ENCODE results near the gene ACVR1B.

ACVR1B gene

DNA sequence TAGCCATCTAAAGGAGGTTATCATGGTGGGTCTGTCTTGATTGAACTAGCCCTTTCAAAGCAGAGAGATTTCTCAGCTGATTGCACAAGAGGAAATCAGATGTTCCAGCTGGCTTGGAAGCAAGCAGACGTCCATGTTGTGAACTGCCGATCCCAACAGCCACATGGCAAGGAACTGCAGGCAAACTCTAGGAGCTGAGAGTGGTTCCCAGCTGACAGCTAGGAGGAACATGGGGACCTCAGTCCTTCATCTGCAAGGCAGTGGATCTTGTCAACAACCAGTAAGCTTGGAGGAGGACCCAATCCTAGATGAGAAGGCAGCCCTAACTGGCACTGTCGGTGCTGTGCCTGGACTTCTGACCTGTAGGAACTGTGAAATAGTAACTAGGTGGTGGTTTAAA is 7.7 kb downstream of the ACVR1B start:
- no peak overlapping the region for H3K27ac ChIP-seq (ENCODE audit: low read depth, low read length)
- no peak overlapping the region for H3K9ac ChIP-seq (ENCODE audit: low read length)

GRCh38 chr12:51959921-51960320 is 8.4 kb downstream of the ACVR1B start:
- H3K4me1 ChIP-seq (ENCODE audit: control insufficient read depth, insufficient read depth, low read length): 0 out of 2 replicates have a peak, but pooled peaks cover 3% of the 10 kb centered on the region
- H3K36me3 ChIP-seq (ENCODE audit: control insufficient read depth, insufficient read depth, low read length): 0 out of 2 replicates have a peak, but pooled peaks cover 2% of the 10 kb centered on the region
- H3K27me3 ChIP-seq (ENCODE audit: control insufficient read depth, insufficient read depth, low read length): no peaks in the 10 kb centered on the region
- H3K9ac ChIP-seq (ENCODE audit: low read length): no peak overlapping the region
- no peak overlapping the region for H3K4me3 ChIP-seq (ENCODE audit: low read depth, low read length)
- no peak overlapping the region for H3K27ac ChIP-seq (ENCODE audit: low read depth, low read length)
- no peaks in the 10 kb centered on the region for H3K9me3 ChIP-seq (ENCODE audit: control insufficient read depth, insufficient read depth, low read depth, low read length)

More for the DNA sequence above, 7.7 kb downstream of the ACVR1B start:
- Histone ChIP-seq H3K4me3 (ENCODE audit: low read depth, low read length) (no peak overlapping the region), H3K9me3 (ENCODE audit: control insufficient read depth, insufficient read depth, low read depth, low read length) (no peaks in the 10 kb centered on the region), H3K27me3 (ENCODE audit: control insufficient read depth, insufficient read depth, low read length) (no peaks in the 10 kb centered on the region), H3K36me3 (ENCODE audit: control insufficient read depth, insufficient read depth, low read length) (0 out of 2 replicates have a peak, but pooled peaks cover 2% of the 10 kb centered on the region), H3K4me1 (ENCODE audit: control insufficient read depth, insufficient read depth, low read length) (peaks cover 4% of the 10 kb centered on the region; the same call in 1 of the 2 replicates)

GRCh38 chr12:51960488-51960887 is 9.0 kb downstream of the ACVR1B start:
- no peak overlapping the region for H3K4me3 ChIP-seq (ENCODE audit: low read depth, low read length)
- H3K36me3 ChIP-seq (ENCODE audit: control insufficient read depth, insufficient read depth, low read length): 0 out of 2 replicates have a peak, but pooled peaks cover 2% of the 10 kb centered on the region
- H3K9me3 ChIP-seq (ENCODE audit: control insufficient read depth, insufficient read depth, low read depth, low read length): no peaks in the 10 kb centered on the region
- 0 out of 2 replicates have a peak, but pooled peaks cover 3% of the 10 kb centered on the region for H3K4me1 ChIP-seq (ENCODE audit: control insufficient read depth, insufficient read depth, low read length)
- H3K27me3 ChIP-seq (ENCODE audit: control insufficient read depth, insufficient read depth, low read length): no peaks in the 10 kb centered on the region
- H3K9ac ChIP-seq (ENCODE audit: low read length): no peak overlapping the region
- H3K27ac ChIP-seq (ENCODE audit: low read depth, low read length): no peak overlapping the region

DNA sequence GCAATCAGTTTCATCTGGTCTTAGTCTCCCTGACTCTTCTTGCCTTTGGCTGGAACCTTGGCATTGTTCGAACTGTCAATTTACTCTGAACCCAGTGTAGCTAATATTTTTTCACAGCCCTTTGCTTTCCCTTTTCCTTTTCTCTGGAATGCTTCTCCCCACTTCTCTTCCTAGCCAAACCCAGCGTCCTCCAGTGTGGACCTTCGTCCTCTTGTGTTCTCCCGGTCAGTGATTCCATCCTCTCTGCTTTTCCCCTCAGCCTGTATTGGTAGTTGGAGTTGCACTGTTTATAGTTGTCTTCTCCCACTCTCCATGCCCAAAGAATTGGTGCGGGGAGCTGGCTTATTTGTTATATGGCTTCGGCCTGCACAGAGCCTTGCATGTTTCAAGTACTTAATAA is 9.4 kb downstream of the ACVR1B start:
- H3K27ac ChIP-seq (ENCODE audit: low read depth, low read length): no peak overlapping the region
- no peak overlapping the region for H3K9ac ChIP-seq (ENCODE audit: low read length)
- H3K36me3 ChIP-seq (ENCODE audit: control insufficient read depth, insufficient read depth, low read length): 0 out of 2 replicates have a peak, but pooled peaks cover 2% of the 10 kb centered on the region
- no peak overlapping the region for H3K4me3 ChIP-seq (ENCODE audit: low read depth, low read length)
- H3K4me1 ChIP-seq (ENCODE audit: control insufficient read depth, insufficient read depth, low read length): 0 out of 2 replicates have a peak, but pooled peaks cover 5% of the 10 kb centered on the region
- H3K9me3 ChIP-seq (ENCODE audit: control insufficient read depth, insufficient read depth, low read depth, low read length): no peaks in the 10 kb centered on the region
- H3K27me3 ChIP-seq (ENCODE audit: control insufficient read depth, insufficient read depth, low read length): no peaks in the 10 kb centered on the region

- no peak overlapping the region for H3K9ac ChIP-seq (ENCODE audit: low read length)
- 0 out of 2 replicates have a peak, but pooled peaks cover 2% of the 10 kb centered on the region for H3K36me3 ChIP-seq (ENCODE audit: control insufficient read depth, insufficient read depth, low read length)
- H3K4me3 ChIP-seq (ENCODE audit: low read depth, low read length): no peak overlapping the region
- H3K4me1 ChIP-seq (ENCODE audit: control insufficient read depth, insufficient read depth, low read length): 0 out of 2 replicates have a peak, but pooled peaks cover 5% of the 10 kb centered on the region
- H3K27ac ChIP-seq (ENCODE audit: low read depth, low read length): no peak overlapping the region
- no peaks in the 10 kb centered on the region for H3K27me3 ChIP-seq (ENCODE audit: control insufficient read depth, insufficient read depth, low read length)
- H3K9me3 ChIP-seq (ENCODE audit: control insufficient read depth, insufficient read depth, low read depth, low read length): no peaks in the 10 kb centered on the region
These were observed 10.3 kb downstream of the ACVR1B start for GRCh38 chr12:51961834-51962233.

- Histone ChIP-seq H3K36me3 (ENCODE audit: control insufficient read depth, insufficient read depth, low read length) (0 out of 2 replicates have a peak, but pooled peaks cover 2% of the 10 kb centered on the region), H3K9ac (ENCODE audit: low read length) (no peak overlapping the region), H3K9me3 (ENCODE audit: control insufficient read depth, insufficient read depth, low read depth, low read length) (no peaks in the 10 kb centered on the region), H3K4me1 (ENCODE audit: control insufficient read depth, insufficient read depth, low read length) (0 out of 2 replicates have a peak, but pooled peaks cover 5% of the 10 kb centered on the region), H3K4me3 (ENCODE audit: low read depth, low read length) (no peak overlapping the region), H3K27me3 (ENCODE audit: control insufficient read depth, insufficient read depth, low read length) (no peaks in the 10 kb centered on the region), H3K27ac (ENCODE audit: low read depth, low read length) (no peak overlapping the region)
These were observed 11.2 kb downstream of the ACVR1B start for GRCh38 chr12:51962737-51963136.

- H3K4me3 ChIP-seq (ENCODE audit: low read depth, low read length): no peak overlapping the region
- 0 out of 2 replicates have a peak, but pooled peaks cover 2% of the 10 kb centered on the region for H3K36me3 ChIP-seq (ENCODE audit: control insufficient read depth, insufficient read depth, low read length)
- no peaks in the 10 kb centered on the region for H3K27me3 ChIP-seq (ENCODE audit: control insufficient read depth, insufficient read depth, low read length)
- H3K9me3 ChIP-seq (ENCODE audit: control insufficient read depth, insufficient read depth, low read depth, low read length): no peaks in the 10 kb centered on the region
- H3K27ac ChIP-seq (ENCODE audit: low read depth, low read length): no peak overlapping the region
- 0 out of 2 replicates have a peak, but pooled peaks cover 5% of the 10 kb centered on the region for H3K4me1 ChIP-seq (ENCODE audit: control insufficient read depth, insufficient read depth, low read length)
- no peak overlapping the region for H3K9ac ChIP-seq (ENCODE audit: low read length)
These were observed 12.0 kb downstream of the ACVR1B start for GRCh38 chr12:51963477-51963876.

DNA sequence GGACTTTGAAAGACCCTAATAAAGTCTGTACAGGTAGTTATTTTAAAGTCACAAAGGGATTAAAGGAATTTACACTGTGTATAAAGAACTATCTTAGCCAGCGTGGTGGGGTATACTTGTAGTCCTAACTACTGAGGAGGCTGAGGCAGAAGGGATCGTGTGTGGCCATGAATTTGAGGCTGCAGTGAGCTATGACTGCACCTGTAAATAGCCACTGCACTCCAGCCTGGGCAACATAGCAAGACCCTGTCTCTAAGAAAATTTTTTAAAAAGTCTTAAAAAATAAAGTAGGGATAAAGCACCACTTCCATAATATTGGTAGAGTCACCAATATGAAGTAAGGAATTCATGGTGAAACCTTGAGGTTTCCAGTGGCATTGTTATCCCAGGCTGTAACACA is 18.1 kb downstream of the ACVR1B start:
- Histone ChIP-seq H3K4me1 (ENCODE audit: control insufficient read depth, insufficient read depth, low read length) (peaks cover 34% of the 10 kb centered on the region), H3K9ac (ENCODE audit: low read length) (no peak overlapping the region), H3K9me3 (ENCODE audit: control insufficient read depth, insufficient read depth, low read depth, low read length) (no peaks in the 10 kb centered on the region), H3K27me3 (ENCODE audit: control insufficient read depth, insufficient read depth, low read length) (no peaks in the 10 kb centered on the region), H3K36me3 (ENCODE audit: control insufficient read depth, insufficient read depth, low read length) (no peaks in the 10 kb centered on the region), H3K4me3 (ENCODE audit: low read depth, low read length) (no peak overlapping the region), H3K27ac (ENCODE audit: low read depth, low read length) (no peak overlapping the region)

DNA sequence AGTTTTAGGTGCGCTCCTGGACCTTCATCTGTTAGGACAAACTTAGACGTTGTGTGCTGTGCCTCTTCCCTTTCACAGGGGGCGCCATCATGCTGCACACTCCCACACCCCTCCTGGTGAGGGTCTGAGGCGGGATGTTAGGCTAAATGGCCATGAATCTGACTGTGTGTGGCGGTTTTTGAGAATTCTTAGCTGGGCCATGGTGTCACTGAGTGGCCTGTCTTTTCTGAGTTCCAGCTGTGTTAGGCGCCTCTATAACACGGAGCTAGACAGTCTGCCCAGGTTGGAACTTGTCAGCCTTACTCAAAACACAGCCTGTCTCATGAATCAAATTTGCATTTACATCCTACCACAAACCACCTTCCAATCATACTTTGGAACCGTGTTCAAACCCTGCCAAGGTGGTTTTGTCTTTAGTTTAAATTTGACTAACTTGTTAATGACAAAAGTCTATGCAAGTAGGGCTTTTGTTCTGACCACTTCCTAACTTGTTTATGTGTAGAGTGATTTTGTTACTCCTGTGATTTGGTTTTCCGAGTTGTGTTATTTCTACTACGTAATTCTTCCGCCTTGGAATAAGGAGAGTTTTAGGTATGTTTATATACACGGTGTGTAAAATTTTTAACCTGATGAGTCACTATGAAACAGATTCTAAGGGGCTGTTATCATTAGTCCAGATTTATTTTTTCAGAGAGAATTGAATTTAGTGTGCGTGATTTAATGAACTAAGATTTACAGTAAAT is 19.6 kb downstream of the ACVR1B start:
- Histone ChIP-seq H3K4me1 (ENCODE audit: control insufficient read depth, insufficient read depth, low read length) (peaks cover 35% of the 10 kb centered on the region), H3K27me3 (ENCODE audit: control insufficient read depth, insufficient read depth, low read length) (no peaks in the 10 kb centered on the region), H3K9me3 (ENCODE audit: control insufficient read depth, insufficient read depth, low read depth, low read length) (no peaks in the 10 kb centered on the region), H3K4me3 (ENCODE audit: low read depth, low read length) (no peak overlapping the region), H3K9ac (ENCODE audit: low read length) (no peak overlapping the region), H3K36me3 (ENCODE audit: control insufficient read depth, insufficient read depth, low read length) (peaks cover 10% of the 10 kb centered on the region), H3K27ac (ENCODE audit: low read depth, low read length) (no peak overlapping the region)

GRCh38 chr12:51971679-51972421 is 20.4 kb downstream of the ACVR1B start:
- Histone ChIP-seq H3K27ac (ENCODE audit: low read depth, low read length) (no peak overlapping the region), H3K4me3 (ENCODE audit: low read depth, low read length) (no peak overlapping the region), H3K27me3 (ENCODE audit: control insufficient read depth, insufficient read depth, low read length) (no peaks in the 10 kb centered on the region), H3K9me3 (ENCODE audit: control insufficient read depth, insufficient read depth, low read depth, low read length) (no peaks in the 10 kb centered on the region), H3K9ac (ENCODE audit: low read length) (no peak overlapping the region), H3K4me1 (ENCODE audit: control insufficient read depth, insufficient read depth, low read length) (peaks cover 35% of the 10 kb centered on the region), H3K36me3 (ENCODE audit: control insufficient read depth, insufficient read depth, low read length) (peaks cover 18% of the 10 kb centered on the region)

- Histone ChIP-seq H3K9me3 (ENCODE audit: control insufficient read depth, insufficient read depth, low read depth, low read length) (no peaks in the 10 kb centered on the region), H3K27ac (ENCODE audit: low read depth, low read length) (no peak overlapping the region), H3K27me3 (ENCODE audit: control insufficient read depth, insufficient read depth, low read length) (no peaks in the 10 kb centered on the region), H3K9ac (ENCODE audit: low read length) (no peak overlapping the region), H3K4me1 (ENCODE audit: control insufficient read depth, insufficient read depth, low read length) (peaks cover 35% of the 10 kb centered on the region), H3K4me3 (ENCODE audit: low read depth, low read length) (no peak overlapping the region), H3K36me3 (ENCODE audit: control insufficient read depth, insufficient read depth, low read length) (peaks cover 20% of the 10 kb centered on the region)
These were observed 20.9 kb downstream of the ACVR1B start for GRCh38 chr12:51972422-51972812.

Measured in HUES6 (cell line).